H1 (cell line): Measurements from ENCODE around the gene CDH9. TPM values are rescaled to one million over a fixed set of nuclear protein-coding genes. Genes with fewer than 3 reads are reported as not detected.

ENCODE experiments used
- CTCF ChIA-PET: fragments of 300-600 bp; sonication (Branson Sonifier 250); formaldehyde crosslinking; loops from one replicate; lab custom pipeline; 2021; ENCODE audit not compliant: partially characterized antibody; lab: Charles Lee
- POLR2A ChIA-PET: fragments of 300-600 bp; sonication (Branson Sonifier 250); formaldehyde crosslinking; loops from one replicate; lab custom pipeline; 2021; ENCODE audit warnings: inconsistent platforms; ENCODE audit not compliant: partially characterized antibody; lab: Charles Lee
- DNase-seq, 2 experiments: peaks; one replicate each; pipeline versions ENCODE4 v3.0.0 to v3.0.0-alpha.2; 2010 to 2022; ENCODE audit warnings: low spot score in 2 of 2, low read depth in 1 of 2, mixed read lengths in 1 of 2
- FAIRE-seq: peaks from 2 replicates; lab custom pipeline; 2011; peaks lifted over from hg19 to GRCh38; lab: Jason Lieb, UNC
- H2AFZ ChIP-seq: 2 replicates; pipeline ENCODE4 v1.8.1; 2012; ENCODE audit warnings: low read length, inconsistent platforms
- H2AK5ac ChIP-seq: 2 replicates; pipeline ENCODE4 v1.6.1; 2013; ENCODE audit warnings: low read depth, low read length
- H2BK120ac ChIP-seq: replicated peaks from 2 replicates; pipeline ENCODE3; 2013; ENCODE audit warnings: low read depth, low read length, inconsistent platforms
- H2BK12ac ChIP-seq: 2 replicates; pipeline ENCODE4 v1.6.1; 2013; ENCODE audit warnings: low read depth, low read length
- H2BK15ac ChIP-seq: 2 replicates; pipeline ENCODE4 v1.6.1; 2013; ENCODE audit warnings: low read length
- H2BK20ac ChIP-seq: 2 replicates; pipeline ENCODE4 v1.6.1; 2013; ENCODE audit warnings: low read length
- H2BK5ac ChIP-seq: 2 replicates; pipeline ENCODE4 v1.6.1; 2013; ENCODE audit warnings: low read depth, low read length
- H3K14ac ChIP-seq: 2 replicates; pipeline ENCODE4 v1.6.1; 2013; ENCODE audit warnings: inconsistent platforms; ENCODE audit not compliant: insufficient read length
- H3K18ac ChIP-seq: 2 replicates; pipeline ENCODE4 v1.6.1; 2013; ENCODE audit warnings: low read length; ENCODE audit errors: extremely low read depth
- H3K23ac ChIP-seq: 2 replicates; pipeline ENCODE4 v1.6.1; 2013; ENCODE audit warnings: inconsistent platforms; ENCODE audit not compliant: insufficient read length
- H3K23me2 ChIP-seq: 2 replicates; pipeline ENCODE4 v1.6.1; 2013; ENCODE audit warnings: low read depth, low read length
- H3K27ac ChIP-seq: 2 replicates; pipeline ENCODE4 v1.6.1; 2011; ENCODE audit warnings: low read depth, low read length, inconsistent platforms
- H3K27me3 ChIP-seq, 4 experiments: replicated peaks in 1 of 4; 1 replicate in 1 of 4; 2 replicates in 3 of 4; pipeline versions ENCODE4 v1.6.1 to v1.8.1; 2011 to 2013; ENCODE audit warnings: low read length in 3 of 4, mild to moderate bottlenecking in 3 of 4, inconsistent platforms in 2 of 4, mixed read lengths in 2 of 4, moderate library complexity in 1 of 4; ENCODE audit not compliant: control insufficient read depth in 3 of 4, insufficient read depth in 3 of 4; ENCODE audit errors: extremely low read depth in 1 of 4
- H3K36me3 ChIP-seq, 4 experiments: 2 replicates each; pipeline versions ENCODE4 v1.6.1 to v1.8.1; 2011 to 2013; ENCODE audit warnings: mild to moderate bottlenecking in 4 of 4, low read length in 3 of 4, moderate library complexity in 2 of 4, control low read depth in 1 of 4, inconsistent platforms in 1 of 4; ENCODE audit not compliant: insufficient read depth in 4 of 4, control insufficient read depth in 2 of 4
- H3K4ac ChIP-seq: replicated peaks from 2 replicates; pipeline ENCODE3; 2013; ENCODE audit warnings: low read length, low read depth, mixed read lengths, inconsistent platforms; ENCODE audit not compliant: insufficient read length
- H3K4me1 ChIP-seq, 4 experiments: replicated peaks in 1 of 4; 1 replicate in 1 of 4; 2 replicates in 3 of 4; pipeline versions ENCODE4 v1.6.1 to v1.8.1; 2011 to 2013; ENCODE audit warnings: low read length in 3 of 4, inconsistent platforms in 2 of 4, mixed read lengths in 1 of 4; ENCODE audit not compliant: insufficient read depth in 4 of 4, control insufficient read depth in 3 of 4
- H3K4me2 ChIP-seq, 2 experiments: 2 replicates each; pipeline versions ENCODE4 v1.6.1 to v1.8.1; 2011 to 2013; ENCODE audit warnings: low read depth in 2 of 2, low read length in 2 of 2, control low read depth in 1 of 2, inconsistent platforms in 1 of 2, mild to moderate bottlenecking in 1 of 2; ENCODE audit not compliant: insufficient read depth in 1 of 2
- H3K4me3 ChIP-seq, 4 experiments: fragments of 200-600, 300-600 bp in 1 of 4; sonication (generic), shearing (Covaris generic), sonication (Bioruptor Twin) in 1 of 4; 2 replicates each; pipeline versions ENCODE4 v1.5.1 to v1.8.1; 2011 to 2016; ENCODE audit warnings: low read length in 4 of 4, low read depth in 3 of 4, control low read depth in 2 of 4, inconsistent platforms in 2 of 4, mild to moderate bottlenecking in 2 of 4, mixed read lengths in 1 of 4, moderate library complexity in 1 of 4; ENCODE audit not compliant: insufficient read depth in 2 of 4; ENCODE audit errors: extremely low read depth in 1 of 4
- H3K56ac ChIP-seq: replicated peaks from 2 replicates; pipeline ENCODE3; 2013; ENCODE audit warnings: low read depth, mild to moderate bottlenecking, mixed read lengths, low read length, inconsistent platforms; ENCODE audit not compliant: insufficient read length
- H3K79me1 ChIP-seq: 2 replicates; pipeline ENCODE4 v1.6.1; 2013; ENCODE audit warnings: low read depth, low read length, control low read depth
- H3K79me2 ChIP-seq, 2 experiments: 2 replicates each; pipeline versions ENCODE4 v1.6.1 to v1.8.1; 2012 to 2013; ENCODE audit warnings: low read length in 2 of 2, mild to moderate bottlenecking in 2 of 2, inconsistent platforms in 1 of 2; ENCODE audit not compliant: insufficient read depth in 2 of 2, control insufficient read depth in 1 of 2
- H3K9ac ChIP-seq, 4 experiments: replicated peaks in 1 of 4; 1 replicate in 1 of 4; 2 replicates in 3 of 4; pipeline versions ENCODE4 v1.6.1 to v1.8.1; 2011 to 2013; ENCODE audit warnings: low read depth in 3 of 4, low read length in 3 of 4, control low read depth in 2 of 4, mild to moderate bottlenecking in 2 of 4, moderate library complexity in 2 of 4, inconsistent platforms in 1 of 4; ENCODE audit errors: extremely low read depth in 1 of 4
- H3K9me3 ChIP-seq, 2 experiments: 2 replicates each; pipeline versions ENCODE4 v1.6.1 to v1.8.1; 2012 to 2013; ENCODE audit warnings: mild to moderate bottlenecking in 2 of 2, moderate library complexity in 2 of 2, control low read depth in 1 of 2, inconsistent platforms in 1 of 2, low read depth in 1 of 2, low read length in 1 of 2, mixed read lengths in 1 of 2; ENCODE audit not compliant: insufficient read depth in 2 of 2
- H4K20me1 ChIP-seq, 2 experiments: replicated peaks in 1 of 2; 2 replicates each; pipeline versions ENCODE3 to v1.8.1; 2011 to 2013; ENCODE audit warnings: inconsistent platforms in 2 of 2, low read length in 2 of 2, mild to moderate bottlenecking in 1 of 2; ENCODE audit not compliant: insufficient read depth in 2 of 2, control insufficient read depth in 1 of 2
- H4K5ac ChIP-seq: 2 replicates; pipeline ENCODE4 v1.6.1; 2013; ENCODE audit warnings: low read length, low read depth, mixed read lengths, inconsistent platforms; ENCODE audit not compliant: insufficient read length
- H4K8ac ChIP-seq: 2 replicates; pipeline ENCODE4 v1.8.0; 2013; ENCODE audit warnings: mild to moderate bottlenecking, moderate library complexity, low read length, inconsistent platforms; ENCODE audit not compliant: insufficient read depth; ENCODE audit errors: extremely low read depth
- H4K91ac ChIP-seq: replicated peaks from 2 replicates; pipeline ENCODE3; 2013; ENCODE audit warnings: low read length, mixed read lengths, inconsistent platforms; ENCODE audit not compliant: insufficient read length
- ASH2L ChIP-seq: fragments of 200-600, 300-600 bp; sonication (generic); IDR thresholded peaks from one replicate; pipeline ENCODE4 v1.7.1; 2017; ENCODE audit warnings: low read length
- CREB1 ChIP-seq: IDR thresholded peaks from 2 replicates; pipeline ENCODE4 v1.6.1; 2012; ENCODE audit warnings: inconsistent platforms
- EGR1 ChIP-seq: IDR thresholded peaks from 2 replicates; pipeline ENCODE4 v1.6.1; 2011; ENCODE audit warnings: low read depth, low read length, borderline replicate concordance
- GTF2F1 ChIP-seq: IDR thresholded peaks from 2 replicates; pipeline ENCODE4 v1.6.1; 2012; ENCODE audit warnings: low read depth, low read length, improper control_type of control experiment, borderline replicate concordance
- HDAC2 ChIP-seq, 2 experiments: fragments of 300-600 bp in 1 of 2; sonication (generic) in 1 of 2; IDR thresholded peaks; 2 replicates each; pipeline ENCODE4 v1.6.1; 2011 to 2012; ENCODE audit warnings: low read depth in 2 of 2, low read length in 2 of 2, mild to moderate bottlenecking in 2 of 2, moderate library complexity in 2 of 2, borderline replicate concordance in 1 of 2, inconsistent platforms in 1 of 2
- SIN3A ChIP-seq, 2 experiments: IDR thresholded peaks in 1 of 2; conservative IDR thresholded peaks in 1 of 2; 2 replicates each; pipeline ENCODE4 v1.6.1; 2011 to 2012; ENCODE audit warnings: low read length in 2 of 2, improper control_type of control experiment in 1 of 2, low read depth in 1 of 2, mild to moderate bottlenecking in 1 of 2
- YY1 ChIP-seq: IDR thresholded peaks from 2 replicates; pipeline ENCODE4 v1.6.1; 2011; ENCODE audit warnings: low read depth, mild to moderate bottlenecking, low read length
- WGBS, 2 experiments: shearing (Covaris generic) in 1 of 2; methylation state at CpG; one replicate each; pipeline versions ENCODE4 v1.1.6 to v1.1.7; 2013 to 2015; ENCODE audit warnings: low lambda C conversion rate in 2 of 2, mixed read lengths in 2 of 2, inconsistent platforms in 1 of 2, low coverage in 1 of 2, missing lambda C conversion rate in 1 of 2; ENCODE audit not compliant: insufficient replicate concordance in 2 of 2, insufficient coverage in 1 of 2, insufficient read length in 1 of 2; ENCODE audit errors: extremely low coverage in 1 of 2, missing lambda C conversion rate in 1 of 2; 5-methylcytosine and 5-hydroxymethylcytosine counted together
- long read RNA-seq, 2 experiments: library from RNA in 1 of 2; library from capped mRNA in 1 of 2; stranded (forward); transcript quantifications; one replicate each; pipeline ENCODE4 v2.0.0, GENCODE V29; 2021; ENCODE audit warnings: inconsistent platforms in 1 of 2
- polyA minus RNA-seq, 3 experiments: library from RNA; depleted of rRNA, polyadenylated mRNA; stranded (reverse); fragments of >200 nt; gene quantifications; 1 replicate in 2 of 3; 2 replicates in 1 of 3; pipeline ENCODE4 v1.2.3, GENCODE V29; 2011
- polyA plus RNA-seq, 7 experiments: library from polyadenylated mRNA; depleted of rRNA in 3 of 7; stranded (reverse) in 5 of 7; unstranded in 2 of 7; fragments of >200 nt in 5 of 7; fragments of 200-250 nt in 2 of 7; gene quantifications; 1 replicate in 5 of 7; 2 replicates in 1 of 7; 4 replicates in 1 of 7; pipeline versions ENCODE4 v1.2.1 to v1.2.3, GENCODE V29; 2011 to 2013; ENCODE audit warnings: missing spikeins in 2 of 7, mixed read lengths in 2 of 7
- total RNA-seq: library from RNA; stranded (reverse); fragmentation: NEBNext Ultra II Directional; extraction: Animal tissue kit (Norgen Biotek cat#: 25700); gene quantifications from 2 replicates; pipeline ENCODE4 v1.2.1, GENCODE V29; 2021

CDH9 gene
- 0.54 and 0.73 TPM in 2 replicates for total RNA-seq
- 0.57 and 1.0 TPM in 2 replicates for polyA plus RNA-seq (2011; rRNA removed)
- polyA plus RNA-seq (2011; cell fraction: cytosol; rRNA removed), result 1.3 TPM
- polyA plus RNA-seq (2011; cell fraction: nucleus; rRNA removed), result 0.86 TPM
- polyA plus RNA-seq (2012, experiment 1 of 2), result 1.0 to 2.5 TPM (median 1.4 TPM) in 4 replicates
- 0.07 TPM for polyA plus RNA-seq (2012, experiment 2 of 2)
- polyA plus RNA-seq (2013, experiment 1 of 2), result 0.12 TPM
- polyA plus RNA-seq (2013, experiment 2 of 2), result 0.13 TPM
- polyA minus RNA-seq (2011; rRNA and poly(A)+ RNA removed), result 1.6 and 7.4 TPM in 2 replicates
- 0.88 TPM for polyA minus RNA-seq (2011; cell fraction: cytosol; rRNA and poly(A)+ RNA removed)
- polyA minus RNA-seq (2011; cell fraction: nucleus; rRNA and poly(A)+ RNA removed), result 6.9 TPM
- long read RNA-seq, experiment 1, partial matches to known transcripts, result 1 of 2 reads
- long read RNA-seq, experiment 1, other reads (novel, unspliced or antisense), result 0 of 2 reads
- long read RNA-seq, experiment 2, partial matches to known transcripts, result 0 of 1 reads
- long read RNA-seq, experiment 2, other reads (novel, unspliced or antisense), result 0 of 1 reads

GRCh38 chr5:27038476-27038875 is at the start of gene CDH9:
Gene CDH9, minus strand, starts transcription at chr5:27038586. Its CDS starts 50,253 bp downstream, at chr5:26988333.
- H3K56ac ChIP-seq, result no peak within 1 kb of the TSS
- peak within 1 kb of the TSS; percentile 77 for H4K5ac ChIP-seq
- H3K23ac ChIP-seq, result no peak within 1 kb of the TSS
- H4K91ac ChIP-seq, result peak within 1 kb of the TSS; percentile 80
- H2BK12ac ChIP-seq, result no peak within 1 kb of the TSS
- no peak within 1 kb of the TSS for H2BK15ac ChIP-seq
- H3K79me1 ChIP-seq, result no peaks in the 10 kb centered on the region
- peak within 1 kb of the TSS; percentile 93 for H2BK120ac ChIP-seq
- 5% methylated on average over 12 of the region's 12 CpGs; no CpG with 5 or more reads in 1 of the 2 experiments for WGBS, 2 experiments
- no peak within 1 kb of the TSS for H2BK20ac ChIP-seq
- no peak within 1 kb of the TSS for H3K27ac ChIP-seq
- peak within 1 kb of the TSS in 1 of 4 experiments; percentile 53; a peak in 1 of 7 replicates for H3K9ac ChIP-seq
- peak within 1 kb of the TSS; percentile 27; the same call in 1 of the 2 replicates for H3K18ac ChIP-seq
- no peak within 1 kb of the TSS for H3K4ac ChIP-seq
- no peaks in the 10 kb centered on the region for H3K9me3 ChIP-seq
- no peak within 1 kb of the TSS for H2AK5ac ChIP-seq
- peak; percentile 52 for FAIRE-seq
- H3K79me2 ChIP-seq, result no peaks in the 10 kb centered on the region; a peak in 1 of 4 replicates
- no peaks in the 10 kb centered on the region for H3K27me3 ChIP-seq
- peak within 1 kb of the TSS; percentile 56 to 89 for H3K4me2 ChIP-seq
- H2BK5ac ChIP-seq, result no peak within 1 kb of the TSS
- peaks cover 5% of the 10 kb centered on the region for H3K23me2 ChIP-seq
- no peak within 1 kb of the TSS for H4K8ac ChIP-seq
- H2AFZ ChIP-seq, result no peak within 1 kb of the TSS; the same call in 1 of the 2 replicates
- peaks cover 0 to 27% (median 3%) of the 10 kb centered on the region in 4 experiments; a peak in 3 of 7 replicates for H3K4me1 ChIP-seq
- POLR2A ChIA-PET, result no interaction called here
- H3K4me3 ChIP-seq, result peak within 1 kb of the TSS; percentile 23 to 65 (median 40); a peak in 7 of 8 replicates
- no peaks in the 10 kb centered on the region for H4K20me1 ChIP-seq
- CTCF ChIA-PET, result interaction anchor here (0.6 to 0.9 kb wide), 2 partner anchors 35 to 442 kb away, joined by 3 to 4 read pairs; no protein-coding TSS in a partner anchor
- no peak within 1 kb of the TSS for H3K14ac ChIP-seq
- H3K36me3 ChIP-seq, result no peaks in the 10 kb centered on the region
- peak in 1 of 2 experiments; percentile 53 for DNase-seq
- 0 out of 4 replicates have a peak, but pooled peaks of 1 of the 2 experiments have one; percentile 36 for TF ChIP-seq HDAC2 (IDR thresholded peaks at IDR 0.05; ENCODE audit: borderline replicate concordance in 1 of 2, low read depth in 2 of 2, low read length in 2 of 2)
- no peak for TF ChIP-seq EGR1
- TF ChIP-seq SIN3A (conservative IDR thresholded peaks at IDR 0.05 in 1 of 2, IDR thresholded peaks at IDR 0.05 in 1 of 2; ENCODE audit: low read depth in 1 of 2, low read length in 2 of 2), result 0 out of 4 replicates have a peak, but pooled peaks of 1 of the 2 experiments have one; percentile 66
- no peak for TF ChIP-seq YY1
- TF ChIP-seq ASH2L, result peak; percentile 67
- TF ChIP-seq GTF2F1, result no peak
- no peak for TF ChIP-seq CREB1
